ENCODE data around the gene NVL. TPM values are rescaled to one million over a fixed set of nuclear protein-coding genes. Genes with fewer than 3 reads are reported as not detected.

NVL gene
- total RNA-seq, result 21.6 and 22.9 TPM in 2 replicates

DNA sequence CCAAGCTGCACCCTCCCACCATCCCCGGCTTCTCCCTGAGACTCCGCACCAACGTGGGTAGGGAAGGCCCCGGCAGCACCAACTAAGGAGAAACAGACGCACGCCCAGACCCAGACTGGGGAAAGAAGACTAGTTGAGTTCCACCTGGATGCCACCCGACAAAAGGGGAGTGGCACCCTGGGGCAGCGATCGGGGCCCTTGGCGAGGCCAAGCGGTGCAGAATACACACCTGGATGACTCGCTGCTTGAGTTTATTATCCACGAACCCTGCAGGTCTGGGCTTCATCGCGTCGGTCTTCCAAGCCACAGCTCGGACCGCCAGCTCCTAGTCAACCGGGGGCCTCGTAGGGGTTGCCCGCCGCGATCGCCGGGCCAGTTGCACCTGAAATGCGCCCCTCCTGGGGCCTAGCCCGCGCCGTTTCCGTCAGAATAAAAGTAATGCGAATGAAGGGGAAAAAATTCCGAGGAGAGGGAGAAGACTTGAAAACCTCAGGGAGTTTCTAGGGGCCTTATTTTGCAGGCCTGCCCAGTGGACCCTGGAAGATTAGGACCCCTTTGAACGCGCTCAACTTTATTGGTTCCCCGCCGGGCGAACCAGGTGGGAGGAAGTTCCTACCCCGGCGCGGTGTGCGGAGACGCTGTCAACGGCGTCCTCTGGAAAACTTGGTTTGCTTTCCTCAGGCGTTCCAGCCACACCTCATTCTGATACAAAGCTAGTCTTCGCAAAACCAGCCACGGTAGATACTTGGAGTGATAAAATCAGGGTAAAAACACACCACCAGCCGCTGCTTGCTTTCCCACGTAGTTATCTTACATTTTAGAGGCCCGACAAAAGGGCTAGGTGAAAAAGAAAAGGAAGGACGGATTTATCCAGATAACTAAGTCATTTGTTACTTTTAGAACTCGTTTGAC is at the start of gene NVL:
NVL (minus strand) TSS at position 331 of the 912 bp plus-strand sequence; CDS start at position 286, 45 bp downstream.
- H3K4me3 ChIP-seq (ENCODE audit: low read depth, low read length), result peak within 1 kb of the TSS; percentile 93
- TF ChIP-seq, protein P1, sequence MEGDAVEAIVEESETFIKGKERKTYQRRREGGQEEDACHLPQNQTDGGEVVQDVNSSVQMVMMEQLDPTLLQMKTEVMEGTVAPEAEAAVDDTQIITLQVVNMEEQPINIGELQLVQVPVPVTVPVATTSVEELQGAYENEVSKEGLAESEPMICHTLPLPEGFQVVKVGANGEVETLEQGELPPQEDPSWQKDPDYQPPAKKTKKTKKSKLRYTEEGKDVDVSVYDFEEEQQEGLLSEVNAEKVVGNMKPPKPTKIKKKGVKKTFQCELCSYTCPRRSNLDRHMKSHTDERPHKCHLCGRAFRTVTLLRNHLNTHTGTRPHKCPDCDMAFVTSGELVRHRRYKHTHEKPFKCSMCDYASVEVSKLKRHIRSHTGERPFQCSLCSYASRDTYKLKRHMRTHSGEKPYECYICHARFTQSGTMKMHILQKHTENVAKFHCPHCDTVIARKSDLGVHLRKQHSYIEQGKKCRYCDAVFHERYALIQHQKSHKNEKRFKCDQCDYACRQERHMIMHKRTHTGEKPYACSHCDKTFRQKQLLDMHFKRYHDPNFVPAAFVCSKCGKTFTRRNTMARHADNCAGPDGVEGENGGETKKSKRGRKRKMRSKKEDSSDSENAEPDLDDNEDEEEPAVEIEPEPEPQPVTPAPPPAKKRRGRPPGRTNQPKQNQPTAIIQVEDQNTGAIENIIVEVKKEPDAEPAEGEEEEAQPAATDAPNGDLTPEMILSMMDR (IDR thresholded peaks at IDR 0.05; ENCODE audit: insufficient read depth, low read depth, low read length), result no peak
- DNase-seq (ENCODE audit: low read depth), result peak; percentile 90

DNA sequence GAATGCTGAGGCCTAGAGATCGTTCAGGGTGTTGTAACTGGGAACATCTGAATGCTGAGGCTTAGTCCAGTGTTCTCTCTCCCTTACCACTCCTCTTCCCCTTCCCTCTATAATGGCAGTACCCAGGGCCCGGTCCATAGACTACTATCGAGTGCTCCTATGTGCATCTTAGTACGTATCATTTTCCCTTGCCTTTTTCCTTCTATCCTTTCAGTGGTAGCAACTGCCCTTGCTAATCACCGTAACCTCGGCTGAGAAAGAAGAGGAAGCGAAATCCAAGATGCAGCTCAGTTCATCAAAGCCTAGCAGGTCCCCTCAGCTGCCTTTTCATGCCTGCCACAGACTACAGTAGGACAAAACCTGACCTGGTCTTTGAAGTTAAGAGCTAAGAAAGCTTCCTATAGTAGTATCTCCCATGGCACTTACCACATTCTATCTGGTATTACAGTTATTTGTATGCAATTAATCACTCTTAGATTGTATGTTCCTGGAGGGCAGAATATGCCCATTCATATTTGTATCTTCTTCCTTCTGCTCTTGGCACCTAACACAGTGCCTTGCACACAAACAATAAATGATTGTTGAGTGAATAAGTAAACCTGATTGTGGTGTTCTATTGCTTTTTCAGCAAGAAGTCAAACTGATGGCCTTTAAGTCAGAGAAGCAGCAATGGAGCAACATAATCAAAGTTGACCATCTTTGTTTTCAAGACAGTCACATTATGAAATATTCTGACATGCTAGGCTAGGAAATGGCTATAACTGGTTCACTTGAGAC is 49.1 kb upstream of the NVL start:
- peak; percentile 12 for DNase-seq (ENCODE audit: low read depth)
- no peak overlapping the region for H3K4me3 ChIP-seq (ENCODE audit: low read depth, low read length)

DNA sequence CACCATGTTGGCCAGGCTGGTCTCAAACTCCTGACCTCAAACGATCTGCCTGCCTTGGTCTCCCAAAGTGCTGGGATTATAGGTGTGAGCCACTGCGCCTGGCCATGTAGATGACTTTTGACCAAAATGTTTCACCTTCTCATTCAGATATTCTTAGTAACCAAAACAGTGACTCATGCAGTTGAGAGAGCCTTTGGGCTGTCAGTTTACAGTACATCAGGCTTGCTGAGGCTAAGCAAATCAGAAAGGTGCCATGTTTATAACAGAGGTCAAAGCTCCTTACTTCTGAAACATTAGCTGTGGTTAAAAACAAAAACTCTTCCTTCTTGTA is 47.7 kb upstream of the NVL start:
- H3K4me3 ChIP-seq (ENCODE audit: low read depth, low read length), result no peak overlapping the region
- DNase-seq (ENCODE audit: low read depth), result peak; percentile 62
- TF ChIP-seq, protein P1 (IDR thresholded peaks at IDR 0.05; ENCODE audit: insufficient read depth, low read depth, low read length), result no peak

More for the DNA sequence above, 49.1 kb upstream of the NVL start:
- TF ChIP-seq, protein P1 (IDR thresholded peaks at IDR 0.05; ENCODE audit: insufficient read depth, low read depth, low read length), result no peak

DNA sequence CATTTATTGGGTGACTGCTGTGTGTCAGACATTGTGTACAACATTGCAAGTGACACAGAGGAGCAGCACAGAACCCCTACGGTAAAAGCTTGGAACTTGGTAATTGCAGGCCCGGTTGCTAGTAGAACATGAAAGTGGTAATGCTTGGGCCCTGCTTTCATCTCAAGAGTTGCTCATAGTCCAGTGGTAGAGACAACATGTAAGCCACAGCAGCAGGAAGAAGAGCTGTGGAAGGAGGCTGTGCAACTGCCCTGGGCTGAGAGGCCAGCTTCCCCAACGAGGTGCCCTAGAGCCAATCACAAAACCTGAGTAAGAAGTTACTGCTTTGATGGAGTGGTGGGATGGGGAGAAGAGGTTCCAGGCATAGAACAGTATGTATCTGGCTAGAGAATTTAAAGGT is 45.1 kb upstream of the NVL start:
- TF ChIP-seq, protein P1 (IDR thresholded peaks at IDR 0.05; ENCODE audit: insufficient read depth, low read depth, low read length), result no peak
- no peak overlapping the region for H3K4me3 ChIP-seq (ENCODE audit: low read depth, low read length)
- DNase-seq (ENCODE audit: low read depth), result no peak

DNA sequence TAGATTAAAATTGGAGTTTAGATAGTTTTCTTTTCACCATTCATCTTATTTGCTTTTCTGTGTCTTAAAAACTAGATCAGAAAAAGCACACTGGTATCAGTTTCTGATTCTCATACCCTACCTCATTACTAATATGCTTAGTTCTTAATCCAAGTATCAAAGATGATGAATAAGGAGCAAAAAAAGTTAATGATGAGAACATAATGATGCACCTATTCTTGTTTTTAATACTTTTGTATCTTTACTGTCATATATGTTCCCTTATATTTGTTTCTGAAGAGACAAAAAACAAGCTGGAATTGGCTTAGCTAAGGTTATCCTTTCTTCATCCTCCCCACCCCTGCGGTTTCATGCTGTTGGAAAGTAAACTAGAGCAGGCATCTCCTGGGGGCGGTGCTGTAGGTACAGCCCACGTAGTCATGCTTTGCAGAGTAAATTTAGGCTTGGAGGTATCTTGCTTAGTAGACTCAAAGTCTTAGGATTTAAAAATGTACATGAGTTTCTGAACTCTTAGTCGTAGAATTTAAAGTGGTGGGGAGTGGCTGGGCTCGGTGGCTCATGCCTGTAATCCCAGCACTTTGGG is 43.1 kb upstream of the NVL start:
- H3K4me3 ChIP-seq (ENCODE audit: low read depth, low read length), result no peak overlapping the region
- TF ChIP-seq, protein P1 (IDR thresholded peaks at IDR 0.05; ENCODE audit: insufficient read depth, low read depth, low read length), result no peak
- no peak for DNase-seq (ENCODE audit: low read depth)

DNA sequence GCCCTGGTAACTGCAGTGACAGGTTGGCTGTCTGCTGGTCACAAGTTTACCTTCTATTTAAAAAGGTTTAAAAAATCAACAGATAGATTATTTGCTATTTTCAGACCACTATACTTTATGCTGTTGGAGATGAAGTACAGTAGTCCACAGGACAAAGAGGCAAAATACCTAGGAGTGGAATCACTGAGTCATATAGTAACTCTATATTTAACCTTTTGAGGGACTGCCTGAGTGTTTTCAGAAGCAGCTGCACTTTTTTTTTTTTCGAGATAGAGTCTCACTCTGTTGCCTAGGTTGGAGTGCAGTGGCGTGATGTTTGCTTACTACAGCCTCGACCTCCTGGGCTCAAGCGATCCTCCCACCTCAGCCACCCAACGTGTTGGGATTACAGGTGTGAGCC is 38.4 kb upstream of the NVL start:
- TF ChIP-seq, protein P1 (IDR thresholded peaks at IDR 0.05; ENCODE audit: insufficient read depth, low read depth, low read length), result no peak
- H3K4me3 ChIP-seq (ENCODE audit: low read depth, low read length), result no peak overlapping the region
- DNase-seq (ENCODE audit: low read depth), result no peak
